H1 (cell line): Measurements from ENCODE around the gene DHRS3. TPM values are rescaled to one million over a fixed set of nuclear protein-coding genes. Genes with fewer than 3 reads are reported as not detected.
A peak's percentile ranks its signal among the peaks of the same experiment; 100 is the strongest.

Experiments used
- CTCF ChIA-PET: fragments of 300-600 bp; sonication (Branson Sonifier 250); formaldehyde crosslinking; loops from one replicate; lab custom pipeline; 2021; ENCODE audit not compliant: partially characterized antibody; lab: Charles Lee
- POLR2A ChIA-PET: fragments of 300-600 bp; sonication (Branson Sonifier 250); formaldehyde crosslinking; loops from one replicate; lab custom pipeline; 2021; ENCODE audit warnings: inconsistent platforms; ENCODE audit not compliant: partially characterized antibody; lab: Charles Lee
- DNase-seq, 2 experiments: peaks; one replicate each; pipeline versions ENCODE4 v3.0.0 to v3.0.0-alpha.2; 2010 to 2022; ENCODE audit warnings: low spot score in 2 of 2, low read depth in 1 of 2, mixed read lengths in 1 of 2
- FAIRE-seq: peaks from 2 replicates; lab custom pipeline; 2011; peaks lifted over from hg19 to GRCh38; lab: Jason Lieb, UNC
- H2AFZ ChIP-seq: 2 replicates; pipeline ENCODE4 v1.8.1; 2012; ENCODE audit warnings: low read length, inconsistent platforms
- H2AK5ac ChIP-seq: 2 replicates; pipeline ENCODE4 v1.6.1; 2013; ENCODE audit warnings: low read depth, low read length
- H2BK120ac ChIP-seq: replicated peaks from 2 replicates; pipeline ENCODE3; 2013; ENCODE audit warnings: low read depth, low read length, inconsistent platforms
- H2BK12ac ChIP-seq: 2 replicates; pipeline ENCODE4 v1.6.1; 2013; ENCODE audit warnings: low read depth, low read length
- H2BK15ac ChIP-seq: 2 replicates; pipeline ENCODE4 v1.6.1; 2013; ENCODE audit warnings: low read length
- H2BK20ac ChIP-seq: 2 replicates; pipeline ENCODE4 v1.6.1; 2013; ENCODE audit warnings: low read length
- H2BK5ac ChIP-seq: 2 replicates; pipeline ENCODE4 v1.6.1; 2013; ENCODE audit warnings: low read depth, low read length
- H3K14ac ChIP-seq: 2 replicates; pipeline ENCODE4 v1.6.1; 2013; ENCODE audit warnings: inconsistent platforms; ENCODE audit not compliant: insufficient read length
- H3K18ac ChIP-seq: 2 replicates; pipeline ENCODE4 v1.6.1; 2013; ENCODE audit warnings: low read length; ENCODE audit errors: extremely low read depth
- H3K23ac ChIP-seq: 2 replicates; pipeline ENCODE4 v1.6.1; 2013; ENCODE audit warnings: inconsistent platforms; ENCODE audit not compliant: insufficient read length
- H3K23me2 ChIP-seq: 2 replicates; pipeline ENCODE4 v1.6.1; 2013; ENCODE audit warnings: low read depth, low read length
- H3K27ac ChIP-seq: 2 replicates; pipeline ENCODE4 v1.6.1; 2011; ENCODE audit warnings: low read depth, low read length, inconsistent platforms
- H3K27me3 ChIP-seq, 4 experiments: replicated peaks in 1 of 4; 1 replicate in 1 of 4; 2 replicates in 3 of 4; pipeline versions ENCODE4 v1.6.1 to v1.8.1; 2011 to 2013; ENCODE audit warnings: low read length in 3 of 4, mild to moderate bottlenecking in 3 of 4, inconsistent platforms in 2 of 4, mixed read lengths in 2 of 4, moderate library complexity in 1 of 4; ENCODE audit not compliant: control insufficient read depth in 3 of 4, insufficient read depth in 3 of 4; ENCODE audit errors: extremely low read depth in 1 of 4
- H3K36me3 ChIP-seq, 4 experiments: 2 replicates each; pipeline versions ENCODE4 v1.6.1 to v1.8.1; 2011 to 2013; ENCODE audit warnings: mild to moderate bottlenecking in 4 of 4, low read length in 3 of 4, moderate library complexity in 2 of 4, control low read depth in 1 of 4, inconsistent platforms in 1 of 4; ENCODE audit not compliant: insufficient read depth in 4 of 4, control insufficient read depth in 2 of 4
- H3K4ac ChIP-seq: replicated peaks from 2 replicates; pipeline ENCODE3; 2013; ENCODE audit warnings: low read length, low read depth, mixed read lengths, inconsistent platforms; ENCODE audit not compliant: insufficient read length
- H3K4me1 ChIP-seq, 4 experiments: replicated peaks in 1 of 4; 1 replicate in 1 of 4; 2 replicates in 3 of 4; pipeline versions ENCODE4 v1.6.1 to v1.8.1; 2011 to 2013; ENCODE audit warnings: low read length in 3 of 4, inconsistent platforms in 2 of 4, mixed read lengths in 1 of 4; ENCODE audit not compliant: insufficient read depth in 4 of 4, control insufficient read depth in 3 of 4
- H3K4me2 ChIP-seq, 2 experiments: 2 replicates each; pipeline versions ENCODE4 v1.6.1 to v1.8.1; 2011 to 2013; ENCODE audit warnings: low read depth in 2 of 2, low read length in 2 of 2, control low read depth in 1 of 2, inconsistent platforms in 1 of 2, mild to moderate bottlenecking in 1 of 2; ENCODE audit not compliant: insufficient read depth in 1 of 2
- H3K4me3 ChIP-seq, 4 experiments: fragments of 200-600, 300-600 bp in 1 of 4; sonication (generic), shearing (Covaris generic), sonication (Bioruptor Twin) in 1 of 4; 2 replicates each; pipeline versions ENCODE4 v1.5.1 to v1.8.1; 2011 to 2016; ENCODE audit warnings: low read length in 4 of 4, low read depth in 3 of 4, control low read depth in 2 of 4, inconsistent platforms in 2 of 4, mild to moderate bottlenecking in 2 of 4, mixed read lengths in 1 of 4, moderate library complexity in 1 of 4; ENCODE audit not compliant: insufficient read depth in 2 of 4; ENCODE audit errors: extremely low read depth in 1 of 4
- H3K56ac ChIP-seq: replicated peaks from 2 replicates; pipeline ENCODE3; 2013; ENCODE audit warnings: low read depth, mild to moderate bottlenecking, mixed read lengths, low read length, inconsistent platforms; ENCODE audit not compliant: insufficient read length
- H3K79me1 ChIP-seq: 2 replicates; pipeline ENCODE4 v1.6.1; 2013; ENCODE audit warnings: low read depth, low read length, control low read depth
- H3K79me2 ChIP-seq, 2 experiments: 2 replicates each; pipeline versions ENCODE4 v1.6.1 to v1.8.1; 2012 to 2013; ENCODE audit warnings: low read length in 2 of 2, mild to moderate bottlenecking in 2 of 2, inconsistent platforms in 1 of 2; ENCODE audit not compliant: insufficient read depth in 2 of 2, control insufficient read depth in 1 of 2
- H3K9ac ChIP-seq, 4 experiments: replicated peaks in 1 of 4; 1 replicate in 1 of 4; 2 replicates in 3 of 4; pipeline versions ENCODE4 v1.6.1 to v1.8.1; 2011 to 2013; ENCODE audit warnings: low read depth in 3 of 4, low read length in 3 of 4, control low read depth in 2 of 4, mild to moderate bottlenecking in 2 of 4, moderate library complexity in 2 of 4, inconsistent platforms in 1 of 4; ENCODE audit errors: extremely low read depth in 1 of 4
- H3K9me3 ChIP-seq, 2 experiments: 2 replicates each; pipeline versions ENCODE4 v1.6.1 to v1.8.1; 2012 to 2013; ENCODE audit warnings: mild to moderate bottlenecking in 2 of 2, moderate library complexity in 2 of 2, control low read depth in 1 of 2, inconsistent platforms in 1 of 2, low read depth in 1 of 2, low read length in 1 of 2, mixed read lengths in 1 of 2; ENCODE audit not compliant: insufficient read depth in 2 of 2
- H4K20me1 ChIP-seq, 2 experiments: replicated peaks in 1 of 2; 2 replicates each; pipeline versions ENCODE3 to v1.8.1; 2011 to 2013; ENCODE audit warnings: inconsistent platforms in 2 of 2, low read length in 2 of 2, mild to moderate bottlenecking in 1 of 2; ENCODE audit not compliant: insufficient read depth in 2 of 2, control insufficient read depth in 1 of 2
- H4K5ac ChIP-seq: 2 replicates; pipeline ENCODE4 v1.6.1; 2013; ENCODE audit warnings: low read length, low read depth, mixed read lengths, inconsistent platforms; ENCODE audit not compliant: insufficient read length
- H4K8ac ChIP-seq: 2 replicates; pipeline ENCODE4 v1.8.0; 2013; ENCODE audit warnings: mild to moderate bottlenecking, moderate library complexity, low read length, inconsistent platforms; ENCODE audit not compliant: insufficient read depth; ENCODE audit errors: extremely low read depth
- H4K91ac ChIP-seq: replicated peaks from 2 replicates; pipeline ENCODE3; 2013; ENCODE audit warnings: low read length, mixed read lengths, inconsistent platforms; ENCODE audit not compliant: insufficient read length
- ASH2L ChIP-seq: fragments of 200-600, 300-600 bp; sonication (generic); IDR thresholded peaks from one replicate; pipeline ENCODE4 v1.7.1; 2017; ENCODE audit warnings: low read length
- CBX5 ChIP-seq: fragments of 300-800, 300-1000 bp; sonication (generic); IDR thresholded peaks from 2 replicates; pipeline ENCODE4 v1.7.1; 2016; ENCODE audit warnings: antibody characterized with exemption, low read length, low read depth
- CEBPB ChIP-seq: IDR thresholded peaks from 2 replicates; pipeline ENCODE4 v1.6.1; 2012; ENCODE audit warnings: low read depth, low read length
- CTBP2 ChIP-seq: IDR thresholded peaks from 2 replicates; pipeline ENCODE4 v1.7.0; 2011; ENCODE audit warnings: borderline replicate concordance, mild to moderate bottlenecking, moderate library complexity, mixed read lengths, low read length; ENCODE audit not compliant: insufficient read depth, insufficient read length
- GTF2F1 ChIP-seq: IDR thresholded peaks from 2 replicates; pipeline ENCODE4 v1.6.1; 2012; ENCODE audit warnings: low read depth, low read length, improper control_type of control experiment, borderline replicate concordance
- HDAC6 ChIP-seq: IDR thresholded peaks from one replicate; pipeline ENCODE4 v1.7.1; 2012; ENCODE audit warnings: low read depth, mild to moderate bottlenecking, inconsistent platforms, low read length, moderate library complexity
- KDM4A ChIP-seq: IDR thresholded peaks from one replicate; pipeline ENCODE4 v1.7.1; 2012; ENCODE audit warnings: low read depth, mild to moderate bottlenecking, moderate library complexity, low read length, inconsistent platforms; ENCODE audit not compliant: severe bottlenecking
- POLR2A ChIP-seq, 2 experiments: IDR thresholded peaks; 1 replicate in 1 of 2; 2 replicates in 1 of 2; pipeline ENCODE4 v1.6.1; 2011; ENCODE audit warnings: low read depth in 2 of 2, low read length in 2 of 2, mild to moderate bottlenecking in 2 of 2; ENCODE audit errors: control extremely low read depth in 1 of 2
- RBBP5 ChIP-seq: IDR thresholded peaks from 2 replicates; pipeline ENCODE4 v1.7.1; 2012; ENCODE audit warnings: low read depth, mild to moderate bottlenecking, inconsistent platforms, low read length, moderate library complexity, borderline replicate concordance
- RXRA ChIP-seq: IDR thresholded peaks from 2 replicates; pipeline ENCODE4 v1.6.1; 2011; ENCODE audit warnings: low read depth, mild to moderate bottlenecking, low read length, moderate library complexity; ENCODE audit not compliant: insufficient read depth
- WGBS, 2 experiments: shearing (Covaris generic) in 1 of 2; methylation state at CpG; one replicate each; pipeline versions ENCODE4 v1.1.6 to v1.1.7; 2013 to 2015; ENCODE audit warnings: low lambda C conversion rate in 2 of 2, mixed read lengths in 2 of 2, inconsistent platforms in 1 of 2, low coverage in 1 of 2, missing lambda C conversion rate in 1 of 2; ENCODE audit not compliant: insufficient replicate concordance in 2 of 2, insufficient coverage in 1 of 2, insufficient read length in 1 of 2; ENCODE audit errors: extremely low coverage in 1 of 2, missing lambda C conversion rate in 1 of 2; 5-methylcytosine and 5-hydroxymethylcytosine counted together
- polyA plus RNA-seq, 7 experiments: library from polyadenylated mRNA; depleted of rRNA in 3 of 7; stranded (reverse) in 5 of 7; unstranded in 2 of 7; fragments of >200 nt in 5 of 7; fragments of 200-250 nt in 2 of 7; gene quantifications; 1 replicate in 5 of 7; 2 replicates in 1 of 7; 4 replicates in 1 of 7; pipeline versions ENCODE4 v1.2.1 to v1.2.3, GENCODE V29; 2011 to 2013; ENCODE audit warnings: missing spikeins in 2 of 7, mixed read lengths in 2 of 7
- total RNA-seq: library from RNA; stranded (reverse); fragmentation: NEBNext Ultra II Directional; extraction: Animal tissue kit (Norgen Biotek cat#: 25700); gene quantifications from 2 replicates; pipeline ENCODE4 v1.2.1, GENCODE V29; 2021
- TF ChIP-seq, protein P1 (sequence below): IDR thresholded peaks from 2 replicates; pipeline ENCODE4 v1.6.1; 2012; ENCODE audit warnings: inconsistent platforms

Gene DHRS3
- total and polyA plus RNA-seq, 2 of the 8 experiments (the other 6 are each of a cell fraction or from before 2014, with no cell fraction given), result 32.5 to 36.4 TPM

DNA sequence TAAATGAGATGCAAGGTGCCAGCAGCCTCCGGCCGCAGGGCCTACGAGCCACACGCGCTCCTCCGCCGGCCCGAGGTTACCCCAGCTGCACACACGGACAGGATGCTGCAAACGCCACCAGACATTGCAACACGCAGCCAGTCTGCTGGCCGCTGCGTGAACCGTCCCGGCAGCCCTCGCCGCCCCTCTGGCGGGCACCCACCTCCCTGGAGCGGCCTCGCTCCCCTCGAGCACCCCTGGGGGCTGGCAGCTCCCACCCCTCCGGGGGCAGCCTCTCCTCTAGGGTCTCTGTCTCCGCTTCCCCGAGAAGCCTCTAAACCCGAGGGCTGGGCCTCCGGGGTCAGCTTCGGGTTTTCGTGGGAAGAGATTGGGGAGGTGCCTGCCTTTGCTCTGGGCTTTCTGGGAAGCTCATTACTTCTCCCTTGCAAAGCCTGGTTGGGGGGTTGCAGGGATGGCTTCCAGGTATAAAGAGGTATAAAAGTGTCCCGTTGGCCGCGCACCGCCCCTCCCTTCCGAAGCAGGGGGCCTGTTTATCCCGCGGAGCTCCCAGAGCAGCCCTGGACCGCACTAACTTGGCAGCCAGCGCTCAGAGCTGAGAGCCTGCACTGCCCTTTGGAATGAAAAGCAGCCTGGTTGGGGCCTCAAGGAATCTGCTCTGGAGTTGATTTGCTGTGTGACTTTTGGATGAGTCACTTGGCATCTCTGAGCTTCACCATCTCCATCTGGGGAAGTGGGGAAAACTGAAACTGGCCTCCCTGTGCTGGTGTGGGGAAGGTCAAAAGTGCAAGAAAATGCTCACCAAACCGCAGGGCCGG is 21.8 kb downstream of the DHRS3 start:
- H4K20me1 ChIP-seq, result peaks cover 15 to 21% of the 10 kb centered on the region in 2 experiments
- peak overlapping the region; percentile 81 for H4K8ac ChIP-seq
- H3K27me3 ChIP-seq, result peaks cover 0 to 2% (median 0%) of the 10 kb centered on the region in 4 experiments; a peak in 1 of 7 replicates
- H3K56ac ChIP-seq, result no peak overlapping the region
- H3K18ac ChIP-seq, result 0 out of 2 replicates have a peak overlapping the region, but pooled peaks have one; percentile 43
- DNase-seq (peak in 1 of 2 experiments; percentile 66), FAIRE-seq (no peak)
- H3K4ac ChIP-seq, result no peak overlapping the region
- H3K23ac ChIP-seq, result no peak overlapping the region
- no peak overlapping the region; a peak in 1 of 7 replicates for H3K9ac ChIP-seq
- H2AFZ ChIP-seq, result no peak overlapping the region
- H3K4me3 ChIP-seq, result peak overlapping the region; percentile 29 to 66 (median 38)
- H3K27ac ChIP-seq, result no peak overlapping the region
- no peak overlapping the region for H2BK20ac ChIP-seq
- H2BK5ac ChIP-seq, result no peak overlapping the region; the same call in 1 of the 2 replicates
- no peaks in the 10 kb centered on the region; a peak in 1 of 8 replicates for H3K36me3 ChIP-seq
- no peak overlapping the region for H3K14ac ChIP-seq
- H2BK15ac ChIP-seq, result no peak overlapping the region; the same call in 1 of the 2 replicates
- WGBS, 2 experiments, result 9% methylated on average over 39 of the region's 39 CpGs; no CpG with 5 or more reads in 1 of the 2 experiments
- peak overlapping the region; percentile 84 to 95 for H3K4me2 ChIP-seq
- no peak overlapping the region for H2BK12ac ChIP-seq
- H4K91ac ChIP-seq, result no peak overlapping the region
- H2AK5ac ChIP-seq, result no peak overlapping the region
- no peak overlapping the region for H2BK120ac ChIP-seq
- peaks cover 6% of the 10 kb centered on the region for H3K79me1 ChIP-seq
- H4K5ac ChIP-seq, result no peak overlapping the region
- H3K23me2 ChIP-seq, result peaks cover 9% of the 10 kb centered on the region; the same call in 1 of the 2 replicates
- ChIA-PET CTCF (interaction anchor here (0.7 to 2.8 kb wide), 7 partner anchors 8 to 321 kb away, joined by 3 to 27 read pairs (median 4); partner anchors contain the start of gene DHRS3), POLR2A (interaction anchor here (0.6 to 2.8 kb wide), 16 partner anchors 10 to 122 kb away, joined by 3 to 24 read pairs (median 4); partner anchors contain the start of gene DHRS3)
- peaks cover 12 to 26% (median 21%) of the 10 kb centered on the region in 4 experiments for H3K4me1 ChIP-seq
- H3K79me2 ChIP-seq, result peaks cover 0 to 55% of the 10 kb centered on the region in 2 experiments; a peak in 2 of 4 replicates
- H3K9me3 ChIP-seq, result no peaks in the 10 kb centered on the region
- TF ChIP-seq POLR2A (IDR thresholded peaks at IDR 0.05; ENCODE audit: control extremely low read depth in 1 of 2, low read depth in 2 of 2, low read length in 2 of 2) (no peak), CTBP2 (no peak), CBX5 (no peak), HDAC6 (no peak), KDM4A (no peak), GTF2F1 (no peak), CEBPB (peak; percentile 87), RBBP5 (no peak), RXRA (peak; percentile 92), ASH2L (peak; percentile 64)
- TF ChIP-seq, protein P1, sequence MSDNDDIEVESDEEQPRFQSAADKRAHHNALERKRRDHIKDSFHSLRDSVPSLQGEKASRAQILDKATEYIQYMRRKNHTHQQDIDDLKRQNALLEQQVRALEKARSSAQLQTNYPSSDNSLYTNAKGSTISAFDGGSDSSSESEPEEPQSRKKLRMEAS, result peak; percentile 79
